HG03460 (cell line): ENCODE results near the gene TKFC.
A peak's percentile ranks its signal among the peaks of the same experiment; 100 is the strongest.

Experiments used
- ATAC-seq: cut with Tn5 transposase; IDR thresholded peaks from one replicate; pipeline ENCODE4 v1.9.1; 2021; ENCODE audit not compliant: unreplicated experiment

TKFC gene

GRCh38 chr11:61310749-61311148 lies 22.3 kb upstream of the TKFC start:
- no peak for ATAC-seq

DNA sequence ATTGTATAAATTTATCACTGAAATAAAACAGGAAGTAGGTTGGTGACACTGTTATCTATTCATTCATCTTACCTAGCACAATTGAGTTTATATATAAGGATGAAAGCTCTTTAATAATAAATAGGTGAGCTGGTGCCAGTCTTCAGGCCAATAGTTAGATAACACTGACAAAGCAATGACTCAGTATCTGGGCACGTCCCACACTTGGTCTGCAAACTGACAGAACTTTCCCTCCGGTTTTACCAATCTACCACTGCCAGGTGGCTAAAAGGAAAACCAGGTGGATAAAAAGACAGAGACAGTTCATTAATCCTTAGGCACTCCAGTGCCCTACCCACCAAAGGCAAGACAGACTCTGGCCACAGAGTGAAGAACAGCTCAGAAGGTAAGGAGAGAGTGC lies 17.8 kb upstream of the TKFC start:
- ATAC-seq = no peak

DNA sequence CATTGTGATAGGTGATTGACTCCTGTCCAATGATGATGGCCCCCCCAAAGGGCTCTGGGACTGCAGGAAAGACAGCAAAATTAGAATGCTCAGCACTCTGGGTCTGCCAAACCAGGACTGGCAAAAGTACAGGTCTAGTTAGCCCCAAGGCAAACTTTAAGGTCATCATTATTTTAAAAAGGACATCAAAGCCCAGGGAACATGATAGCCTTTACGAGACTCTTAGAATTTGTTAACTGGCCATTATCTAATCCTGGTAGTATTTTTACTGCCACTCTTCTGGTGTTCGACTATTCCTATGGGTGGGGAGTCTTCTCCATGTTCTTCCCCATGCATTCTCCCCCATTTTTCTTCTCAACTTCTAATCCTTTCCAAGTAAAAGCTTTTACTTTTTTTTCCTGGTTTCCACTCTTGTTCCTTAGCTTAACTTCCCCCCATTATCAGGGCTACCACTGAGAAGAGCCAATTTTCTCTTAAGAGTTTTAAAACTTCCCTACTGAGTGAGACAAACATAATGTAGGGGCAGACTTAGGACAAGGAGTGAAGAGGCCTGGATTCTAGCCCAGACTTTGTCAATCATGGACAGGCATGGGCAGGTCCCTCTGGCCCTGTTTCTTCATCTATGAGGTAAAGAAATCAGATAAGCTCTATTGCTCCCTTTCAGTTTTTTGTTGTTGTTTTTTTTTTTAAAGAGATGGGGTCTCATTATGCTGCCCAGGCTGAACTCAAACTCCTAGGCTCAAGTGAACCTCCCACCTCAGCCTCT lies 7.2 kb upstream of the TKFC start:
- no peak for ATAC-seq

DNA sequence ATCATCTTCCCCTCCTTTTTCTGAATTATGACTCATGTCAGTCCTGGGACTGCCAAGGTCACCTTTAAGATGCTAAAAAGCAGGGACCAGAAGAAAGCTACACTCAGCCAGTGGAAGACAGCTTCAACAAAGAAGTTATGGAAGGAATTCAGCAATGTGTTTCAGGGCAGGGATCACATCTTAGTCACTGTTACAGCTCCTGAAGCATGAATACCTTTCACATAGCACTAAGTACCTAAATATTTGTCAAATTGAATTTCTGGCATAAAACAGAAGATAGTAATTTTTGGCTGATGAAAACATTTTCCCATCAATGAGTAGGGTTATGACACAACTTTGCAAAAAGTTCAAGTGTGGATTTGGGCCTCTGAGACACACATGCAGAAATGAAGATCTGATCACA lies 5.4 kb upstream of the TKFC start:
- no peak for ATAC-seq

DNA sequence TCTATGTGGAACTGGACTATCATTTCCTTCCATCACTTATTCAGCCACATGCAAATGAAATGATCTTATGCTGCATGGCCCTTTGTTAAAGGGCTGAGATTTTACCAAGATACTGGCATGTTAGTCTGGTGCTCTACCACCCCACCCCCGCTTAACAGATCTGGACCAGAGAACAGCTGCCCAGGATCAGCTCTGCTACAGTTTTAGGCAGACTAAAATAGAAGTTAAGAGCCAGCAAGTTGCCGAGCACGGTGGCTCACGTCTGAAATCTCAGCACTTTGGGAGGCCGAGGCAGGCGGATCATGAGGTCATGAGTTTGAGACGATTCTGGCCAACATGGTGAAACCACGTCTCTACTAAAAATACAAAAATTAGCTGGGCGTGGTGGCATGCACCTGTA lies 4.7 kb upstream of the TKFC start:
- no peak for ATAC-seq

- ATAC-seq = no peak
Observed at GRCh38 chr11:61329871-61330270, 3.2 kb upstream of the TKFC start.

- no peak for ATAC-seq
Observed at GRCh38 chr11:61331651-61332050, 1.4 kb upstream of the TKFC start.

DNA sequence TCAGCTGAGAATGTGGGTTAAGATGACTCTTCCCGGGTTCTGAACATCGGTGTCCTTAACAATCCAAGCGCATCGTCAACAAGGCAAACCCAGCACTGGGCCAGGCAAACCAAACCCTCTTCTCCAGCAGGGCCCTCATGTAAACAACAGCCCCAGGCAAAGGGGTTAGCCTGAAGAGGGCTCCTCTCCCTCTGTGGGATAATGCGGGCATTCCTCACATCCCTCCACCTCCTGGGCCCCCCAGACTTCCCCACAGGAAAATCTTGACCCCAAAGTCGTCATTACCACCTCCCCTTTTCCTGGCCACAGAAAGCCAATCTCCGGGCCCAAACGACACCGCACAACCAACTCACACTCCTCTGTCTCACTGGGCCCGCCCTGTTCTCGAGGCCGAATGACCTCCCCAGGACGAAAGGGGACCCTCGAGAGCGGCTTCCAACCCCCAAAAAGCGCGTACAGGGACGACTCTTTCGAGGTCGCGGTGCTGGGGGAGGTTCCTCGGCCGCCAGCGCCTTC lies 689 bp upstream of the TKFC start:
- ATAC-seq = peak; percentile 4

DNA sequence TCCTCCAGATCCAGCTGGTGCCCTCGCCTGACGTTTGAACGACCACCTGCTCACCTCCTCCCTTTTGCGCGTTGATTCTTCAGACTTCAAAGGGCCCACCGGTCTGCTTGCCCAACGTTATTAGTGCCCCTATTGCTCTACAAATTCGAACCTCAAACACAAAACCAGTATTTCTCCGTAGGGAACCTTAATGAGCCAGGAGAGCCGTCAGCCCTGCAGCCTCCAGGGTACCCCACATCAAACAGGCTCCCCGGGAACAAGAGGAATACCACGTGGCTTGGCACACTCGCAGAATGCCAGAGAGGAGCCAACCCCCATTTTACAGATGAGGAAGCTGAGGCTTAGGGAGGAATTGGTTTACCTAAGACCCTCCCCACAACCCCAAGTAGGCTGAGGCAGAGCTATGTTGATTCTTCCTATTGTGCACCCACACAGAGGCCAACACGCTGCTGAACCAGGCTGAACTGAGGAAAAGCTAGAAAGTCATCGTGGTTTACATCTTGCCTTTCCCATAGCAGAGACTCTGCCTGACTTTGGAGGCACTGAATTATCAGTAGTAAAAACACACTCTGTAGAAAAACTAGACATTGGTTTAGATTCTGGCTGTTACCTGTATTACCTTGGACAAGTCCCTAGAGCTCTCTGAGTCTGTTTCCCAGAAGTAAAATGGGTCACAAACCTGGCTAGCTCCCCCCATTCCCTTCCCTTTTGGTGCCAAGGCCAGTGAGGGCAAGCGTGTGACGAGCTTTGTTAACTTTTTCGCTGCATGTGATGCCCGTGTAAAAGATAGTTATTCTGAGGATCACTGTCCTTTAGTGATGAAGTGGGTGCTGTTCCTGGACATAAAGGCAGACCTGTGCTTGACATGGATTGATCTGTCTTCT lies 764 bp downstream of the TKFC start:
- ATAC-seq = no peak

GRCh38 chr11:61334434-61335354 lies 1.7 kb downstream of the TKFC start:
- ATAC-seq = no peak

- no peak for ATAC-seq
Observed at GRCh38 chr11:61335355-61335710, 2.3 kb downstream of the TKFC start.

- ATAC-seq = peak; percentile 44
Observed at GRCh38 chr11:61336171-61336935, 3.3 kb downstream of the TKFC start.

- ATAC-seq = no peak
Observed at GRCh38 chr11:61337706-61338470, 4.9 kb downstream of the TKFC start.

- no peak for ATAC-seq
Observed at GRCh38 chr11:61338783-61339489, 5.9 kb downstream of the TKFC start.

DNA sequence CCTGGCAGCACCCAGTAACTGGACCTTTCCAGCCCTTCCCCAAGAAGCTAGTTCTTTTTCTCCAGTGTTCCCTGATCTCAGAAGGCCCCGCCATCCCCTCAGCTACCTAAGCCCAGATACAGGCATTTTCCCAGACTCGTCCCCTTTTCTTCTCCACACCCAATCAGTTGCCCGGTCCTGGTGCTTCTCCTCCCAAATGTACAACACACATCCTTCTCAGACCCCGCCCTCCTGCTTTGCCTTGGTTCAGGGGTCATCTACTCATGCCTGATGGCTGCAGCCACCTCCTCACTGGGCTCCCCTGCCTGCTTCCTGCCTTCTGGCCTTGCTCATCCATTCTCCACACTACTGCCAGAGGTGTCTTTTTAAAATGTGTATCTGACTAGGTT lies 6.5 kb downstream of the TKFC start:
- ATAC-seq = no peak

- ATAC-seq = no peak
Observed at GRCh38 chr11:61340979-61341378, 8.0 kb downstream of the TKFC start.

DNA sequence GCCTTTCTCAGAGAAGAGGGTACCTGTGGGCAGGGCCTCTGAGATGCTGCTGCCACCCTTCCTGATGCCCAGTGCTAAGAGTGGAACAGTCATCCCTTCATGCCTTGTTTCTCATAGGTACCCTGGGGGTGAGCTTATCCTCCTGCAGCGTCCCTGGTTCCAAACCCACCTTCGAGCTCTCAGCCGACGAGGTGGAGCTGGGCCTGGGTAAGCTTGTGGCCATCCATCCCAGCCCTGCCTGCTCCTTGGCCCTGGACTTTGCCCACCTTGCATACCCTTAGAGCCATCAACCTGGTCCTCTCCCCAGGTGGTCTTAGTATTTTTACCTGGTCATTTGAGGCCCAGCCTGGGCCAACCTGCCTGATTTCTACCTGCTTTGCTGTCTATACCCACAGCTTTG lies 8.7 kb downstream of the TKFC start:
- no peak for ATAC-seq

- no peak for ATAC-seq
Observed at GRCh38 chr11:61342207-61342803, 9.3 kb downstream of the TKFC start.
